ENCODE data around the gene CCDC160.
"Not testable (repeated sequence)": the region's sequence is repeated elsewhere in the genome, so short reads cannot be mapped to it uniquely, and the experiment has no call there.

The CCDC160 gene

GRCh38 chrX:134255555-134255954 lies 18.6 kb downstream of the CCDC160 start:
- no peak for TF ChIP-seq CTCF (conservative IDR thresholded peaks at IDR 0.05; ENCODE audit: low read depth, low read length)
- Histone ChIP-seq H3K9ac (no peak overlapping the region), H3K36me3 (ENCODE audit: insufficient read depth) (no peaks in the 10 kb centered on the region), H3K27me3 (ENCODE audit: insufficient read depth, low read depth) (no peaks in the 10 kb centered on the region), H3K27ac (no peak overlapping the region), H3K79me2 (ENCODE audit: insufficient read depth, low read depth) (no peaks in the 10 kb centered on the region), H3K4me3 (IDR thresholded peaks at IDR 0.05; ENCODE audit: insufficient read depth, low read depth, low read length) (no peak overlapping the region), H2AFZ (ENCODE audit: low read depth) (no peak overlapping the region), H3K4me2 (no peak overlapping the region), H3K4me1 (ENCODE audit: low read depth, poor library complexity, severe bottlenecking) (no peaks in the 10 kb centered on the region), H4K20me1 (ENCODE audit: insufficient read depth) (no peaks in the 10 kb centered on the region)

- no peak overlapping the region for H3K9ac ChIP-seq
- H3K27me3 ChIP-seq (ENCODE audit: insufficient read depth, low read depth) = no peaks in the 10 kb centered on the region
- no peak overlapping the region for H3K27ac ChIP-seq
- H3K79me2 ChIP-seq (ENCODE audit: insufficient read depth, low read depth) = no peaks in the 10 kb centered on the region
- no peaks in the 10 kb centered on the region for H4K20me1 ChIP-seq (ENCODE audit: insufficient read depth)
- H3K4me3 ChIP-seq (IDR thresholded peaks at IDR 0.05; ENCODE audit: insufficient read depth, low read depth, low read length) = no peak overlapping the region
- no peaks in the 10 kb centered on the region for H3K36me3 ChIP-seq (ENCODE audit: insufficient read depth)
- no peaks in the 10 kb centered on the region for H3K4me1 ChIP-seq (ENCODE audit: low read depth, poor library complexity, severe bottlenecking)
- H3K4me2 ChIP-seq = no peak overlapping the region
- H2AFZ ChIP-seq (ENCODE audit: low read depth) = no peak overlapping the region
- TF ChIP-seq CTCF (conservative IDR thresholded peaks at IDR 0.05; ENCODE audit: low read depth, low read length) = no peak
Measured at GRCh38 chrX:134256684-134257083, 19.7 kb downstream of the CCDC160 start.

GRCh38 chrX:134258202-134258601 lies 21.2 kb downstream of the CCDC160 start:
- H3K36me3 ChIP-seq (ENCODE audit: insufficient read depth) = no peaks in the 10 kb centered on the region

GRCh38 chrX:134285934-134286333 lies 49.0 kb downstream of the CCDC160 start:
- H3K4me3 ChIP-seq (IDR thresholded peaks at IDR 0.05; ENCODE audit: insufficient read depth, low read depth, low read length); H3K4me1 ChIP-seq (ENCODE audit: low read depth, poor library complexity, severe bottlenecking); H3K36me3 ChIP-seq (ENCODE audit: insufficient read depth); H3K79me2 ChIP-seq (ENCODE audit: insufficient read depth, low read depth); H2AFZ ChIP-seq (ENCODE audit: low read depth); H3K27me3 ChIP-seq (ENCODE audit: insufficient read depth, low read depth); H3K9ac ChIP-seq; H3K4me2 ChIP-seq; H3K27ac ChIP-seq; H4K20me1 ChIP-seq (ENCODE audit: insufficient read depth): not testable (repeated sequence)

More at GRCh38 chrX:134258202-134258601, 21.2 kb downstream of the CCDC160 start:
- Histone ChIP-seq H3K27me3 (ENCODE audit: insufficient read depth, low read depth) (no peaks in the 10 kb centered on the region), H3K4me1 (ENCODE audit: low read depth, poor library complexity, severe bottlenecking) (no peaks in the 10 kb centered on the region), H3K9ac (no peak overlapping the region), H3K27ac (no peak overlapping the region), H3K79me2 (ENCODE audit: insufficient read depth, low read depth) (no peaks in the 10 kb centered on the region), H3K4me2 (no peak overlapping the region), H4K20me1 (ENCODE audit: insufficient read depth) (no peaks in the 10 kb centered on the region), H2AFZ (ENCODE audit: low read depth) (no peak overlapping the region), H3K4me3 (IDR thresholded peaks at IDR 0.05; ENCODE audit: insufficient read depth, low read depth, low read length) (no peak overlapping the region)
- TF ChIP-seq CTCF (conservative IDR thresholded peaks at IDR 0.05; ENCODE audit: low read depth, low read length) = no peak

GRCh38 chrX:134287346-134287745 lies 50.4 kb downstream of the CCDC160 start:
- no peak overlapping the region for H3K9ac ChIP-seq
- no peak overlapping the region for H3K4me3 ChIP-seq (IDR thresholded peaks at IDR 0.05; ENCODE audit: insufficient read depth, low read depth, low read length)
- H3K4me1 ChIP-seq (ENCODE audit: low read depth, poor library complexity, severe bottlenecking) = no peaks in the 10 kb centered on the region
- no peaks in the 10 kb centered on the region for H3K27me3 ChIP-seq (ENCODE audit: insufficient read depth, low read depth)
- H3K4me2 ChIP-seq = no peak overlapping the region
- no peak overlapping the region for H3K27ac ChIP-seq
- H2AFZ ChIP-seq (ENCODE audit: low read depth) = no peak overlapping the region
- TF ChIP-seq CTCF (conservative IDR thresholded peaks at IDR 0.05; ENCODE audit: low read depth, low read length) = no peak
- H4K20me1 ChIP-seq (ENCODE audit: insufficient read depth) = no peaks in the 10 kb centered on the region
- no peaks in the 10 kb centered on the region for H3K79me2 ChIP-seq (ENCODE audit: insufficient read depth, low read depth)
- no peaks in the 10 kb centered on the region for H3K36me3 ChIP-seq (ENCODE audit: insufficient read depth)

Measured in KMS-11 (cell line).